Urothelium cell line (cell line): ENCODE results near the gene GNAL.

Experiments
- DNase-seq: peaks from one replicate; pipeline ENCODE4 v3.0.0; 2011; ENCODE audit warnings: low spot score, mixed read lengths
- FAIRE-seq: peaks from 2 replicates; lab custom pipeline; 2011; peaks lifted over from hg19 to GRCh38; lab: Jason Lieb, UNC

The GNAL gene

DNA sequence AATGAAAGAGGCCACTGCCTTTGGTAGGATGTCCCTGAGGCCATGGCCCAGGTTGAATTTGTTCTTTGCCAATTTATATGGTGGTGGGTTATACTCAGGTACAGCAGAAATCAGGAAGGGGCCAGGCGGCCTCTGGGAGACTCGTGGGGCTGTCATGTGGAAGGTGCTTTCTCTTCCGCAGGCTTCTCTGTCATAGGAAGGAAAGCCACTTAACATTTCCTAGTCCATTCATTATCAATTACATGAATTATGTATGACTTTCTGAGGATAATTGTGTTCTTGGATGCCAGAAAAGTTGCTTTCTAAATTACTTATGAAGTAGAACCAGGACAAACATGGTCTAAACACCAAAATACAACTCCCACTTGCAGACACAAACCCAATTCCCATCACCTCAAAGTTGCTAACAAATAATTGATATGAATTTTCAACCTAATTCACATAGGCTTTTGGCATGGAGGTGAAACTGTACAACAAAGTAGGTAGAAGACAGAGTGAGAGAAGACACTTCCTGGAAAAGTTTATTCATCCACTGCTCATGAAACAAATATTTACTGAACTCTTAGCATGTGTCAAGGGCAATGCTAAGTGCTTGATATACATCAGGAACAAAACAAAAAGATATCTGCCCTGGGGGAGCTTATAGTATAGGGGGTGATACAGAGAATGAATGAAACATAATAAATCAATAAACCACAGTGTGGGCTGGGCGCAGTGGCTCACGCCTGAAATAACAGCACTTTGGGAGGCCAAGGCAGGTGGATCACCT is 111.7 kb downstream of the GNAL start:
- DNase-seq, result no peak
- no peak for FAIRE-seq

DNA sequence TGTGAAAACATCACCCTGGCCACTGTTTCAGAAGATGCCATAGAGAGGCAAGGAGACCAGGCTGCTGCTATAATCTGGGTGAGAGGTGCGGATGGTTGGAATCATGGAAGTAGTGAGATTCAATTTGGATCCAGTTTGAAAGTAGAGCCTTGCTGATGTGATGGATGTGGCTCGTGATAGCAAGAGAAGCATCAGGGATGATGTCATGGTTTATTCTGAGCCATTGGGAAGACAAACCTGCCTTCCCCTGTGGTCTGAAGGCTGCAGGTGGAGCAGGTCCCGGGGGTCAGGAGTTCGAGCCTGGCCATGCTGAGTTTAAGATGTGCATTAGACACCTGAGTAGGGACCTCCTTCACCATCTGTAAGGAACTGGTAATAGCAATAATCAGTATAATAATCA is 112.5 kb downstream of the GNAL start:
- FAIRE-seq (peak; percentile 9), DNase-seq (no peak)

GRCh38 chr18:11802158-11802557 is 113.1 kb downstream of the GNAL start:
- DNase-seq (no peak), FAIRE-seq (no peak)

- DNase-seq, result no peak
- FAIRE-seq, result no peak
These were observed 113.5 kb downstream of the GNAL start for GRCh38 chr18:11802586-11802985.

GRCh38 chr18:11807233-11807632 is 118.2 kb downstream of the GNAL start:
- no peak for FAIRE-seq
- no peak for DNase-seq

GRCh38 chr18:11808001-11808855 is 119.2 kb downstream of the GNAL start:
- FAIRE-seq (no peak), DNase-seq (peak; percentile 93)

DNA sequence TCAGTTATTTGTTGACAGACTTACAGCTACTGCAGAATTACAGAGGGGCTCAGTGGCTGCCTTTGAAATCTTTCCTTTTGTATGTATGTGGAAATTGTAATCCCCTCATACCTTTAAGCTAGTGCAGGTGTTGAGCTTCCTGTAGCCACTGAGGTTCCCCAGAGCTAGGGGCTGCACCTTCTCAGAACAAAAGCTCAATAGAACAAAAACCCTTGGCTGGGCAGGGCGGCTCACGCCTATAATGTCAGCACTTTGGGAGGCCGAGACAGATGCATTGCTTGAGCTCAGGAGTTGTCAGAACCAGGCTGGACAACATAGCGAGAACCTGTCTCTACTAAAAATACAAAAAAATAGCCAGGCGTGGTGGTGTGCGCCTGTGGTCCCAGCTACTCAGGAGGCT is 120.8 kb downstream of the GNAL start:
- no peak for FAIRE-seq
- DNase-seq, result no peak

DNA sequence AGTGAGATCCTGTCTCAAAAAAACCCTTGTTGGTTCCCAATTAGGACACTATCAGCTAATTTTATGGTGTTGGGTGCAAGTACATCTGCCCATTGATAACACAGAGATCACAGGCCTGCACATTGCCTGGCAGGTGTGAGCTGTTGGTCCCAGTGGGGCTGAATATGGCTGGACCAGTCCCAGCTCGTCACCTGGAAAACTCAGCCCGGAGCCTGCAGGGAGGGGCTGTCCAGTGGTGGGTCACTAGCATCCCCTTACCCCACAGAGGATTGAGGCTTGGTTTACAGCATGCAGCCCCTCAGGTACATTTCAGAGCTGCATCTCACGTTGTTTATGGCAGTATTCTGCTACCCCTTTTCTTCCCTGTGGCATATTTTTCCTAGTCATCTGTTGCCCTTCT is 121.3 kb downstream of the GNAL start:
- no peak for FAIRE-seq
- no peak for DNase-seq

DNA sequence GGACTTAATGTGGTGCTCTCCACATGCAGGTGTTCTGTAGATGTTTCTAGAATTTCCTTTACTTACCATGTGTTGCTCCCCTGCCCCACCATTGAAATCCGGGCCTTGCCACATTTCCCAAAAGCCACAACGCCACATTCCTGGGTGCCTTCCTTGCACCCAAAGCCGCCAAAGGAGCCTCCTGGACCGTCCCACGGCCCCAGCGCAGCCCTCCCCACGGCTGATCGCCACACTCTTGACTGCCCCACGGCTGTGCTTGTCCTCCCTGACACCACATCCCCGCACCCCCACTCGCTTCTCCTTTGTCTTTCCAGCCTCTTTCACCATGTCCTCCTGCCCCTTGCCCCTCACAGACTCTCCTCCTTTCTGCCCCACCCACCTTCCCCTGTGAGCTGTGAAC is 121.9 kb downstream of the GNAL start:
- FAIRE-seq, result no peak

DNA sequence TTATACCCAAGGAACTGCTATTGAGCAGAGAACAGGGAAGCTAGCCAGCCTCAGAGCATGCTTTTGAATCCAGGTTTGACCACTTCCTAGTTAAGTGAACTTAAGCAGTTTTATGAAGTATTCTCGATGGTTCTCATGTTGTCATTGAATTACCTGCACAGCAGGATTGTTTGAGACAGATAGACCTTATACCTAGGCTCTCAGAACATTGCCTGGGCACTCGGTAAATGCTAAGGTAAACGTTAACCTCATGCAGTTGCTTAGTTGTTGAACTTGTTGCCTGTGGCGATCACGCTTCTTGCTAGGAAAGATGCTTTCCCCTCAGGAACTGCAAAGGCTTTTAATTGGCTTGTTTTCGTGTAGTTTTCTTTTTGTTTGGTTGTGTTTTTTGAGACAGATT is 128.2 kb downstream of the GNAL start:
- FAIRE-seq (no peak), DNase-seq (no peak)

More for the DNA sequence above, 121.9 kb downstream of the GNAL start:
- no peak for DNase-seq

GRCh38 chr18:11818486-11819203 is 129.6 kb downstream of the GNAL start:
- FAIRE-seq (no peak), DNase-seq (no peak)

- no peak for FAIRE-seq
- DNase-seq, result no peak
These were observed 130.9 kb downstream of the GNAL start for GRCh38 chr18:11819938-11820337.

GRCh38 chr18:11820697-11821096 is 131.6 kb downstream of the GNAL start:
- FAIRE-seq, result no peak
- DNase-seq, result no peak

DNA sequence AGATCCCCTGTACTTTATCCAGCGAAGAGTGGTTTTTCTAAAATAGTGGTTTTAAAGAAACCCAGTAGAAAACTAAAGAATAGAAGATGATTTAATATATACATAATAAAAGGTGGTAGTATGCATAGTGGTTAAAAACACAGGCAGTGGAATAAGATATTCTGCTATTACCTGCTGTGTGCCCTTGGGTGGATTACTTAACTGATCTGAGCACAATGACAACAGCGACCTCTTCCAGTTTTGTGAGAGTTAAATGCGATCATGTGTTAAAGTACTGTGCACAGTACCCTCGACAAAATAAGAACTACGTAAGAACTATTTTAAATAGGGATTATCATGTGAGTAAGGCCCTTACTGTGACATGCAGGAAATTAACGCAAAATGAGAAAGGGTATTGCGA is 132.1 kb downstream of the GNAL start:
- DNase-seq, result no peak
- no peak for FAIRE-seq

DNA sequence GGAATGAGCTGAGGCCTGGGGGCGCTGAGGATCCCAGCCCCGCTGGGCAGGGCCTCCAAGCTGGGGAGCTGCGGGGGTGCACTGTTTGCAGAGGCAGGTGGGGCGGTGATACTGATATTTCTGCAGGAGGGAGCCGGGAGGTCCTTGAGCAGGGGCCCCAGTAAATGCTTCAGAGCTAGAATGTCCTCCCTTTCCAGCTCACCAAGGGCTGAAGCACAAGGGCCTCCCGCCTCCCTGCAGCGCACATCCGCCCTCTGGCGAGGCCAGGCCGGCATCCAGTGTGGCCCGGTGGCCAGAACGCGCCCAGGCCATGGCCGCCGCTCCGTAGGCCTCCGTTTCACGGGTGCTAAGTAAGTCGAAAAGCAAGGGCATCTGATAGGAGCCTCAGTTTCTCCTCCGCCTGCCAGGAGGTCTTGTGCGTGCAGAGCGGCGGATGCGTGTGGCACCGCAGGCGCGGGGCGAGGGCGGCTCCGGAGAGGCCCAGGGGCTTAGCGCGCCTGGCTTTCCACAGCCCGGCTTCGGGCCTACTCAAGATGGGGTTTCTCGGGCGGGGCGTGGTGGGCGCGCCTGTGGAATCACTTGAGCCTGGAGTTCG is 132.7 kb downstream of the GNAL start:
- DNase-seq, result no peak
- no peak for FAIRE-seq

GRCh38 chr18:11823545-11823944 is 134.5 kb downstream of the GNAL start:
- no peak for FAIRE-seq
- no peak for DNase-seq

DNA sequence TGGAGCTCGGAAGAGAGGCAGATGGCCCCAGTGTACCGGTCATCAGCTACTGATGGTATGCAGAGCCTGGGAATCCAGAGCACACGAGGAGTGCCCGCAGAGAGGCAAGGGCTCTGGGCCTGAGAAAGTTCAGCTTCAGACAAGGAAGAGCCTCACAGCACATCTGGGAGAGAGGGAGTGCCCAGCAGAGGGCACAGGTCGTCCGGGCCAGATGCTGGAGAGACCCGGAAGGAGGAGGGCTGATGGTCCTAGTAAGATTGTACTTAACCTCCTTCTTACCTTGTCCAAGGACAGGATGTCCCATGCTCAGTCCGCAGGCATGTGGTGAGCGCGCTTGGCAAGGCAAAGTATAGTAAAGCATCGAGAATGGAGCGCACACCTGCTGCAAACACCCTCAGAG is 137.8 kb downstream of the GNAL start:
- FAIRE-seq (no peak), DNase-seq (no peak)

DNA sequence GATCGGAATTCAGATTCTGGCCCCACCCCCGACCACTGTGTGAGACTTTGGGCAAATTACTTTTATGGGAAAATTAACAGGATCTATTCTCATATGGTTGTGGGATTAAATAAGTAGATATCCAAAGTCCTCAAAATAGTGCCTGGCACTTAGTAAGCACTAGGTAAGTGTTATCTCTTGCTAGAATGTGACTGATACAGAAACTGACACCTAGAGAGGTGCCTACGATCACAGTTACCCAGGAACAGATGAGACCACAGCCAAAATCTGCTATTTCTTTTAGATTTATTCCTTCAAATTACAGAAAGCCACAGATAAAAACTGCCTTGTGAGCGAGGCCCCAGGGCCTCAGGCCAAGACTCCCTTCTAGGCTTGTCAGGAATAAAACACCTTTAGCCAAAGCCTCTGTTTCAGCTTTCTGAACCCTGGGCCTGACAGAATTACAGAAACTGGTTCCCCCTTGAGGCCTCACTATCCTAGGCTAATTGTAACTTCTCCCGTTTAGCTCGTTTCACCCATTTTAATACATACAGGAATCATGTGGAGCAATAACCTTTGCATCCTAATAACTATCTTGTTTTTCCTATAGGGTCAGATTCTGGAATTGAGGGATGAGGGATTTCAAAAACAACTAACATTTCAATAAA is 139.8 kb downstream of the GNAL start:
- no peak for FAIRE-seq
- no peak for DNase-seq

GRCh38 chr18:11830585-11830984 is 141.5 kb downstream of the GNAL start:
- DNase-seq (no peak), FAIRE-seq (no peak)

- DNase-seq, result no peak
- FAIRE-seq, result no peak
These were observed 142.9 kb downstream of the GNAL start for GRCh38 chr18:11831921-11832320.

DNA sequence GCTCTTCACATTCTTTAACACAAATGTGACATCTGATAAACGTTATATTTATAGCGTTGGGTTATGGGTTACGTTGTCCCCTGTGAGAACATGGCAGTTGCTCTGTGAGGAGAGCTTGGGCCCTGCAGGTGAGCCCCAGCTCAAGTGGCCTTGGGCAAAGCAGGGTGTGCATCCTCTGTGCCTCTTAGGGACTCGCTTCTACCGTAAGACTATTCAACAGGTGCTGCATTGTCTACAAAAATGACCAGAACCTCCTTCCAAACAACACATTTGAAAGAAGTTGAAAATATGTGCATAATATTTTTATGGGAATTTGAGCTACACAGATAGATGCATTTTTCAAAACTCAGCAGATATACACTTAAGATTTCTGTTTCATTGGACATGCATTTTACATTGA is 145.7 kb downstream of the GNAL start:
- no peak for DNase-seq
- no peak for FAIRE-seq
